ENCODE measurements around the gene NLRX1. TPM values are rescaled to one million over a fixed set of nuclear protein-coding genes. Genes with fewer than 3 reads are reported as not detected.
"Not testable (repeated sequence)": the region's sequence is repeated elsewhere in the genome, so short reads cannot be mapped to it uniquely, and the experiment has no call there.

NLRX1 gene
- total and polyA plus RNA-seq, 3 experiments from 2014 or later, result 11.3 to 16.7 (median 16.1) TPM

DNA sequence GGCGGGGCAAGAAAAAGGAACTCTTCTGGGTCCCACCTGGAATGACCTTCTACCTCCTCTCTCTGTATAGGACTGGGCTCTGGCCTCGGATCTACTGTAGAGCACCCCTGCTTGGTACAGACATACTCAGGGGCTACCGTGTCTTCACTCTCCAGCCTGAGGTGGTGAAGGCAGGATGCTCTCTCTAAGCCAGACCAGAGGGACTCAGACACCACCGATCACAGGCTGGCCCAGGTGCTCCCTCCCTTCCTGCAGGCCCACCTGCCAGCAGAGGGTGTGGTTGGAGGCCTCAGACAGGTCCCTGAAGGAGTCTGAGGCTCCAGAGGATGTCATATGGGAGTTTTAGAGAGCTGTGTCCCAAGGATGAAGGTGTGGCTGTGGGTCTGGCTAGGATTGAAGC is 20.9 kb downstream of the NLRX1 start:
- H3K27me3 Mint-ChIP-seq, result peaks cover 5 to 7% of the 10 kb centered on the region in 2 donors

DNA sequence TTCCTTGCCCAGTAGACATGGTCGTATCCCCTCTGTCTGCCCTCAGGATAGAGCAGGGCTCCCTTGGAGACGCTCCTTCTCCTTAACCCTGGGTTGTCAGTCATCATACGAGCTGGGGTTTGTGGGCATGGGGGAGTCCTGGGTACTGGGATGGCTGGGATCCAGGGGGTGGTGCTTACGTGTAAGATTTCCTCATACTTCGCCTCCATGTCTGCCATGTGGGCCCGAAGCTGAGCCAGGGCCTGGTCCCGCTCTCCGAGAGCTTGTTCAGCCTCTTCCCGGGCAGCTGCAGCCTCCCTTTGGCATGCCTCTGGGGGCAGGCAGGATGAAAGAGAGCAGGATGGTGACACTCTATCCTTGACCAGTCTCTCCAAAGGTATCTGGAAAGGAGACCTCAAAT is 22.0 kb downstream of the NLRX1 start:
- ChIA-PET CTCF (interaction anchor here (0.6 to 1.2 kb wide), 4 partner anchors 9 to 22 kb away, joined by 3 read pairs; partner anchors contain the start of genes CBL and NLRX1), POLR2A (no interaction called here)
- no peaks in the 10 kb centered on the region for H3K36me3 Mint-ChIP-seq
- Histone ChIP-seq H3K36me3 (ENCODE audit: insufficient read depth, low read length) (no peaks in the 10 kb centered on the region), H3K4me3 (ENCODE audit: low read length) (no peak overlapping the region), H3K9me3 (ENCODE audit: low read length) (no peaks in the 10 kb centered on the region), H3K4me1 (ENCODE audit: insufficient read depth, low read length) (no peaks in the 10 kb centered on the region), H3K27me3 (ENCODE audit: insufficient read depth, low read length, poor library complexity, severe bottlenecking) (no peaks in the 10 kb centered on the region), H3K27ac (ENCODE audit: low read depth, low read length) (no peak overlapping the region)
- H3K9me3 Mint-ChIP-seq, result no peaks in the 10 kb centered on the region
- H3K4me3 Mint-ChIP-seq, result no peak overlapping the region
- no peaks in the 10 kb centered on the region for H3K4me1 Mint-ChIP-seq
- H3K27me3 Mint-ChIP-seq, result peaks cover 5 to 7% of the 10 kb centered on the region in 2 donors
- DNase-seq, result no peak
- no peak overlapping the region for H3K27ac Mint-ChIP-seq

More for the DNA sequence above, 20.9 kb downstream of the NLRX1 start:
- H3K9me3 ChIP-seq (ENCODE audit: low read length), result no peaks in the 10 kb centered on the region
- ChIA-PET CTCF (interaction anchor here (0.9 kb wide), 1 partner anchor 20 kb away, joined by 3 read pairs; no protein-coding TSS in a partner anchor), POLR2A (no interaction called here)
- no peaks in the 10 kb centered on the region for H3K36me3 ChIP-seq (ENCODE audit: insufficient read depth, low read length)
- H3K4me1 ChIP-seq (ENCODE audit: insufficient read depth, low read length), result no peaks in the 10 kb centered on the region
- no peak for DNase-seq
- peak overlapping the region in 2 of 8 donors; percentile 61 to 62 for H3K27ac Mint-ChIP-seq
- H3K9me3 Mint-ChIP-seq, result no peaks in the 10 kb centered on the region
- no peaks in the 10 kb centered on the region for H3K4me1 Mint-ChIP-seq
- no peak overlapping the region for H3K4me3 ChIP-seq (ENCODE audit: low read length)
- no peaks in the 10 kb centered on the region for H3K36me3 Mint-ChIP-seq
- no peak overlapping the region for H3K4me3 Mint-ChIP-seq
- H3K27me3 ChIP-seq (ENCODE audit: insufficient read depth, low read length, poor library complexity, severe bottlenecking), result no peaks in the 10 kb centered on the region
- no peak overlapping the region for H3K27ac ChIP-seq (ENCODE audit: low read depth, low read length)

DNA sequence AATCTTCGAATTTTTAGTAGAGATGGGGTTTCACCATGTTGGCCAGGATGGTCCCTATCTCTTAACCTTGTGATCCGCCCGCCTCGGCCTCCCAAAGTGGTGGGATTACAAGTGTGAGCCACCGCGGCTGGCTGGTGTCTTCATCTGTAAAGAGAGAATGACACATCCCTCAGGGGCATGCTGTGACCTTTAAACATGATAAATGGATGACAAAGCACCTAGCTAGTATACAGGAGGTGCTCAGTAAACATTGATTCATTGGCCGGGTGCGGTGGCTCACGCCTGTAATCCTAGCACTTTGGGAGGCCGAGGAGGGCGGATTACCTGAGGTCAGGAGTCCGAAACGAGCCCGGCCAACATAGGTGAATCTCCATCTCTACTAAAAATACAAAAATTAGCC is 22.7 kb downstream of the NLRX1 start:
- not testable (repeated sequence) for DNase-seq; H3K9me3 ChIP-seq (ENCODE audit: low read length); H3K4me3 ChIP-seq (ENCODE audit: low read length); H3K27me3 Mint-ChIP-seq; H3K4me3 Mint-ChIP-seq; H3K27me3 ChIP-seq (ENCODE audit: insufficient read depth, low read length, poor library complexity, severe bottlenecking); H3K4me1 Mint-ChIP-seq; H3K27ac Mint-ChIP-seq; H3K36me3 ChIP-seq (ENCODE audit: insufficient read depth, low read length); H3K36me3 Mint-ChIP-seq; H3K9me3 Mint-ChIP-seq; H3K4me1 ChIP-seq (ENCODE audit: insufficient read depth, low read length); H3K27ac ChIP-seq (ENCODE audit: low read depth, low read length)
- POLR2A ChIA-PET, result interaction anchor here (0.6 kb wide), 1 partner anchor 21 kb away, joined by 3 read pairs; no protein-coding TSS in a partner anchor
- CTCF ChIA-PET, result interaction anchor here (1.0 to 1.7 kb wide), 3 partner anchors 10 to 22 kb away, joined by 3 to 6 read pairs (median 3); partner anchors contain the start of genes CBL and NLRX1

DNA sequence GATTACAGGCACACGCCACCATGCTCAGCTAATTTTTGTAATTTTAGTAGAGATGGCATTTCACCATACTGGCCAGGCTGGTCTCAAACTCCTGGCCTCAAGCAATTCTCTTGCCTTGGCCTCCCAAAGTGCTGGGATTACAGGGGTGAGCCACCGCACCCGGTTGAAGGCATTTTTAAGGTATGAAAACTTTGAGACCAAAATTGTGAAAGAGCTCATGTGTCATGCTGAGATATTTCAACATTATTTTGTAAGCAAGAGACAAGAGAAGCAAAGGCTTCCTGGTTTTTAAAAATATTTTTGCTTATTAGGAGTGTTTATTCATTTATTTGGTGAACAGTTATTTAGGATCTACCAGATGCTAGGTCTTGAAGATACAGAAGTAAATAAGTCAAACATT is 23.6 kb downstream of the NLRX1 start:
- ChIA-PET CTCF (interaction anchor here (1.6 to 1.7 kb wide), 2 partner anchors 9 to 13 kb away, joined by 3 to 6 read pairs; no protein-coding TSS in a partner anchor), POLR2A (no interaction called here)
- no peaks in the 10 kb centered on the region for H3K4me1 ChIP-seq (ENCODE audit: insufficient read depth, low read length)
- no peaks in the 10 kb centered on the region for H3K9me3 Mint-ChIP-seq
- H3K4me1 Mint-ChIP-seq, result peaks cover 0 to 6% (median 4%) of the 10 kb centered on the region in 3 donors
- H3K36me3 ChIP-seq (ENCODE audit: insufficient read depth, low read length), result no peaks in the 10 kb centered on the region
- no peaks in the 10 kb centered on the region for H3K9me3 ChIP-seq (ENCODE audit: low read length)
- peaks cover 0 to 1% of the 10 kb centered on the region in 2 donors for H3K27me3 Mint-ChIP-seq
- no peak overlapping the region for H3K4me3 ChIP-seq (ENCODE audit: low read length)
- peak overlapping the region in 1 of 8 donors; percentile 33 for H3K27ac Mint-ChIP-seq
- H3K36me3 Mint-ChIP-seq, result no peaks in the 10 kb centered on the region
- H3K27me3 ChIP-seq (ENCODE audit: insufficient read depth, low read length, poor library complexity, severe bottlenecking), result no peaks in the 10 kb centered on the region
- H3K27ac ChIP-seq (ENCODE audit: low read depth, low read length), result no peak overlapping the region
- DNase-seq, result no peak
- no peak overlapping the region for H3K4me3 Mint-ChIP-seq

DNA sequence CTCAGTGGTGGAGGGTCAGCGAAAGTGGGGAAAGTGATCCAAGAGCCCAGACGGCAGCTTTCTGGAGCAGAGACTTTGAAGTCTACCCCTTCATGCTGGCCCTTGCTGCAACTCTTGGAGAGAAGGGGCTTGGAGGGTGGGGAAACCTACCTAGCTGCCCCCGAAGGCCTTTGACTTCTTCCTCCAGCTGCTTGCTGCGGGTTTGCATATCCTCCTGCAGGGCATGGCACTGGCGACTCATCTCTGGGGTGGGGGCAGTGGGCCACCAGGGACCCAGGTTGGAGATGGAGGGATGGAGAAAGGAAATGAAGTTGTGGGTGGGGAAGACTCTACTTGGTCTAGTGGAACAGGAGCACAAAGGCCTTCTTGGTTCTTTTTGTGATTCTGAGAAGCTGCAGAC is 24.5 kb downstream of the NLRX1 start:
- H3K27ac Mint-ChIP-seq, result no peak overlapping the region
- H3K27ac ChIP-seq (ENCODE audit: low read depth, low read length), result no peak overlapping the region
- POLR2A ChIA-PET, result no interaction called here
- H3K36me3 ChIP-seq (ENCODE audit: insufficient read depth, low read length), result no peaks in the 10 kb centered on the region
- peaks cover 0 to 6% (median 4%) of the 10 kb centered on the region in 3 donors for H3K4me1 Mint-ChIP-seq
- H3K4me3 Mint-ChIP-seq, result no peak overlapping the region
- H3K4me3 ChIP-seq (ENCODE audit: low read length), result no peak overlapping the region
- H3K27me3 Mint-ChIP-seq, result peaks cover 0 to 1% of the 10 kb centered on the region in 2 donors
- CTCF ChIA-PET, result interaction anchor here (1.6 to 1.8 kb wide), 3 partner anchors 8 to 16 kb away, joined by 3 to 6 read pairs (median 5); no protein-coding TSS in a partner anchor
- no peaks in the 10 kb centered on the region for H3K27me3 ChIP-seq (ENCODE audit: insufficient read depth, low read length, poor library complexity, severe bottlenecking)
- no peaks in the 10 kb centered on the region for H3K9me3 Mint-ChIP-seq
- no peaks in the 10 kb centered on the region for H3K36me3 Mint-ChIP-seq
- no peaks in the 10 kb centered on the region for H3K4me1 ChIP-seq (ENCODE audit: insufficient read depth, low read length)
- no peak for DNase-seq
- no peaks in the 10 kb centered on the region for H3K9me3 ChIP-seq (ENCODE audit: low read length)

DNA sequence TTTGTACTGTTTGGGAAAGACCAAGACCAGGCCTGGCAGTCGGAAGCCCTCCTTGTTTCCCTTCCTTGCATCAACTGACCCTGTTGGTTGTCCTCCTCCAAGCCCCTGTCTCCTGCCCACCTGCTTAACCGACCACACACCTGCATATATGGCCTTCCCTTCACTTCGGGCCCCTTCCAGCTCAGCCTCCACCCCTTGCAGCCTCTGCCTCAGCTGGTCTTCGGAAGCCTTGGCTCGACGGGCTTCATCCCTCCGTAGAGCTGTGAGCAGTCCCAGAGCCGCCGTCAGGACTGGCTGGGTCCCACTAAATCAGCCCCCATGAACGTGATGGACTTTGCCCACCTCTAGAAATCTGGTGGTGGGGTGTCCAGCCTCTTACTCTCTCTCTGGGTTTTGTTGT is 25.1 kb downstream of the NLRX1 start:
- DNase-seq, result no peak
- ChIA-PET POLR2A (no interaction called here), CTCF (interaction anchor here (1.8 kb wide), 1 partner anchor 16 kb away, joined by 5 read pairs; no protein-coding TSS in a partner anchor)
- Mint-ChIP-seq H3K9me3 (no peaks in the 10 kb centered on the region), H3K4me3 (no peak overlapping the region), H3K36me3 (no peaks in the 10 kb centered on the region), H3K4me1 (peaks cover 0 to 6% (median 4%) of the 10 kb centered on the region in 3 donors), H3K27ac (no peak overlapping the region), H3K27me3 (no peaks in the 10 kb centered on the region)
- H3K4me1 ChIP-seq (ENCODE audit: insufficient read depth, low read length), result no peaks in the 10 kb centered on the region
- no peaks in the 10 kb centered on the region for H3K36me3 ChIP-seq (ENCODE audit: insufficient read depth, low read length)
- no peaks in the 10 kb centered on the region for H3K9me3 ChIP-seq (ENCODE audit: low read length)
- no peak overlapping the region for H3K4me3 ChIP-seq (ENCODE audit: low read length)
- no peaks in the 10 kb centered on the region for H3K27me3 ChIP-seq (ENCODE audit: insufficient read depth, low read length, poor library complexity, severe bottlenecking)
- no peak overlapping the region for H3K27ac ChIP-seq (ENCODE audit: low read depth, low read length)

DNA sequence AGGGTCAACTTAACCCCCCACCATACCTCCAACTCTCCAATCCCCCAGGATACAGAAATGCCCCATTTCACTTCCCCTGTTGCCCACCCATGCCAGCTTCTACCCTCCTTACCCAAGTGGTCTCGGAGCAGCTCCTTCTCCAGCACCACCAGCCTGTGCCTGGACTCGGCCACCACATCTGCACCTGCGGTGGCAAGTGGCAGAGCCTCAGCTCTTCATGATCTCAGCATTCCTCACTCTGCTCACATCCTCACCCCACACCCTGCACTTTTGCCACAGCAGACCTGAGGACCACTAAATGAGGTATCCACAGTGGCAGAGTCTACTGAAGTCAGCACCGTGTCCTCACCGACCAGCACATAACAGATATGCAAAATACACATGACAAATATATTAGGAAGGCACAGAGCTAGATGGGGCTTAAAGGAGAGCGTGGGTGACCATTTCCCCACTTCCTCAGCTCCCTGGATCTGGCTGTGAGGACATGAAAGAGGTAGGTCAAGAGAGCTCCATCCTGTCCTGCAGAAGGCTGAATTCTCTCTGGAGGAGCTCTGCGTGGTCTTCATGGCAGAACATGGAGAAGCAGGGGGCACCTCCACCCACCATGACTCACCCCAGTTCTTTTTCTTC is 26.4 kb downstream of the NLRX1 start:
- Mint-ChIP-seq H3K4me3 (no peak overlapping the region), H3K36me3 (no peaks in the 10 kb centered on the region), H3K27me3 (no peaks in the 10 kb centered on the region), H3K9me3 (no peaks in the 10 kb centered on the region), H3K4me1 (peaks cover 0 to 6% (median 4%) of the 10 kb centered on the region in 3 donors), H3K27ac (no peak overlapping the region)
- POLR2A ChIA-PET, result no interaction called here
- Histone ChIP-seq H3K4me1 (ENCODE audit: insufficient read depth, low read length) (no peaks in the 10 kb centered on the region), H3K4me3 (ENCODE audit: low read length) (no peak overlapping the region), H3K36me3 (ENCODE audit: insufficient read depth, low read length) (no peaks in the 10 kb centered on the region), H3K27ac (ENCODE audit: low read depth, low read length) (no peak overlapping the region), H3K9me3 (ENCODE audit: low read length) (no peaks in the 10 kb centered on the region), H3K27me3 (ENCODE audit: insufficient read depth, low read length, poor library complexity, severe bottlenecking) (no peaks in the 10 kb centered on the region)
- CTCF ChIA-PET, result interaction anchor here (0.7 to 2.0 kb wide), 7 partner anchors 9 to 128 kb away, joined by 3 to 10 read pairs (median 4); partner anchors contain the start of gene CBL
- no peak for DNase-seq

DNA sequence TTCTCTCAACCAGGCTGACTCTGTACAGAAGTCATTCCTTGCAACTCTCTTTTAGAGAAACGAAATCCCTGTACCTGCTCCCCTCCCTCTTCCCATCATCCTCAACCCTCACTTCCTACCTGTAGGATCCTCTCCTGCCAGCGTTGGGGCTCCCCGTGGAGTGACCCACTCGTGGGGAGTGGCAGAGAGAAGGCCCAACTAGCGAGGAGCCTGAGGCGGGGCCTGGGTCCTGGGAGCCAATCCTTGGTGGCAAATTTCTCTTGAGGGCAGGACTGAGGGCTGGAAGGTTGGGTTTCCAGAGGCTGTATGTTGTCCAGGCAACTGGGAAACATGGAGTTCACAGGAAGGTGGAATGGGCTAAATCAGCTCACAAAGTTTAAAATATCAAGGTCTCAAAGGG is 27.2 kb downstream of the NLRX1 start:
- H3K27me3 ChIP-seq (ENCODE audit: insufficient read depth, low read length, poor library complexity, severe bottlenecking), result no peaks in the 10 kb centered on the region
- H3K27me3 Mint-ChIP-seq, result no peaks in the 10 kb centered on the region
- no peak overlapping the region for H3K27ac ChIP-seq (ENCODE audit: low read depth, low read length)
- no peak overlapping the region for H3K27ac Mint-ChIP-seq
- H3K4me1 ChIP-seq (ENCODE audit: insufficient read depth, low read length), result no peaks in the 10 kb centered on the region
- H3K4me3 ChIP-seq (ENCODE audit: low read length), result no peak overlapping the region
- no peaks in the 10 kb centered on the region for H3K36me3 ChIP-seq (ENCODE audit: insufficient read depth, low read length)
- H3K9me3 ChIP-seq (ENCODE audit: low read length), result no peaks in the 10 kb centered on the region
- no peak overlapping the region for H3K4me3 Mint-ChIP-seq
- ChIA-PET POLR2A (no interaction called here), CTCF (interaction anchor here (1.0 to 2.0 kb wide), 13 partner anchors 9 to 129 kb away, joined by 3 to 17 read pairs (median 3); partner anchors contain the start of genes C2CD2L, CBL and VPS11)
- H3K4me1 Mint-ChIP-seq, result peaks cover 0 to 6% (median 4%) of the 10 kb centered on the region in 3 donors
- no peaks in the 10 kb centered on the region for H3K36me3 Mint-ChIP-seq
- H3K9me3 Mint-ChIP-seq, result no peaks in the 10 kb centered on the region
- no peak for DNase-seq

Measured in CD8-positive, alpha-beta memory T cell (primary cell).